SK-N-MC (cell line): ENCODE measurements around the gene CALHM1.
A peak's percentile ranks its signal among the peaks of the same experiment; 100 is the strongest.

Experiments used
- DNase-seq: peaks from one replicate; pipeline ENCODE4 v3.0.0-alpha.2; 2011; ENCODE audit warnings: low read depth, low spot score
- H3K27ac ChIP-seq: fragments of 200-600 bp; sonication (generic); 2 replicates; pipeline ENCODE4 v1.5.1; 2016; ENCODE audit warnings: mixed run types
- H3K36me3 ChIP-seq: fragments of 200-600 bp; sonication (generic); 2 replicates; pipeline ENCODE4 v1.6.1; 2017; ENCODE audit warnings: antibody characterized with exemption, low read length, mixed read lengths; ENCODE audit not compliant: insufficient read depth
- H3K4me3 ChIP-seq: fragments of 200-600 bp; sonication (generic); 2 replicates; pipeline ENCODE4 v1.5.1; 2016
- H3K9ac ChIP-seq: fragments of 200-600 bp; sonication (generic); 2 replicates; pipeline ENCODE4 v1.8.0; 2017; ENCODE audit warnings: mixed run types, mixed read lengths; ENCODE audit not compliant: insufficient read length
- H3K9me3 ChIP-seq: fragments of 200-600 bp; sonication (generic); 2 replicates; pipeline ENCODE4 v1.6.1; 2017; ENCODE audit warnings: low read depth, mild to moderate bottlenecking, antibody characterized with exemption, low read length, moderate library complexity, mixed read lengths
- EZH2 ChIP-seq: fragments of 200-600 bp; sonication (generic); IDR thresholded peaks from one replicate; pipeline ENCODE4 v1.6.1; 2017; ENCODE audit warnings: antibody characterized with exemption
- FOXP2 ChIP-seq: optimal IDR thresholded peaks from 2 replicates; pipeline ENCODE3; 2011; ENCODE audit warnings: mild to moderate bottlenecking, moderate library complexity; ENCODE audit not compliant: insufficient read depth; ENCODE audit errors: extremely low read length, control extremely low read depth
- POLR2AphosphoS5 ChIP-seq: IDR thresholded peaks from 2 replicates; pipeline ENCODE4 v1.6.1; 2012; ENCODE audit warnings: mild to moderate bottlenecking, low read depth, low read length, borderline replicate concordance

CALHM1 gene

DNA sequence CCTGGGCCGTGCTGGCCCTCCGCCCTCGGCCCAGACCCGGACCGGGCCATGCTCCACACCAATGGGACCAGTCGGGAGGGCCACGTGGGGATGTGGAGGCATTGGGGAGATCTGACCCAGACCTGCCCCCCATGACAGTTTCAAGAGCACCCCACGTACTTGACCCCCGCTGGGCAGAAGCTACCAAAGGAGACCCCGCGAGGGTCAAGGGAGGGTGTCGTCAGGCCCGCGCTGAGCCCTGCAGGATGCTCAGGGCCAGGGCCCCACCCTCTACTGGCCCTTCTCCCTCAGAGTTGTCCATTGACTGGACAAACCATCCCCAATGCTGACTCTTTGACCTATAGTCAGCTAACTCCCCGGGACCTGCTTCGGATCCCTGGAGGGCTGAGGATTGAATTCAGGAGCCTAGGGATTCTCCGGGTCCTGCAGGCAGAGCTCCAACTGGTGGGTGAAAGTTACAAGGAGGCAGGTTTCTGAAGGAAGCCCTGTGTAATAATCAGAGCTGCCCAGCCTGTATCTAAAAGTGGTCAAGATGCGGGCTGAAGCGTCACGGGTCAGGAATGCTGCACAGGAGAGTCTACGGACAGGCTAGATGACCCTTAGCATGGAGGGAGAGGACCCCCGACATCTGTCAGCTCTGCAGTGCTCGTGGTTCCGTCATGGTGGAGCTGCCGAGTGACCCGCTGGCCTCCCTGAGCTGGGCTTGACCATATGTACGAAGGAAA, 6.0 kb downstream of the CALHM1 start:
- H3K4me3 ChIP-seq, result peak overlapping the region; percentile 77
- H3K27ac ChIP-seq, result no peak overlapping the region
- H3K9ac ChIP-seq, result no peak overlapping the region
- TF ChIP-seq POLR2AphosphoS5, result no peak
- no peak for TF ChIP-seq EZH2
- TF ChIP-seq FOXP2, result no peak
- no peaks in the 10 kb centered on the region for H3K36me3 ChIP-seq
- DNase-seq, result no peak
- no peaks in the 10 kb centered on the region for H3K9me3 ChIP-seq

DNA sequence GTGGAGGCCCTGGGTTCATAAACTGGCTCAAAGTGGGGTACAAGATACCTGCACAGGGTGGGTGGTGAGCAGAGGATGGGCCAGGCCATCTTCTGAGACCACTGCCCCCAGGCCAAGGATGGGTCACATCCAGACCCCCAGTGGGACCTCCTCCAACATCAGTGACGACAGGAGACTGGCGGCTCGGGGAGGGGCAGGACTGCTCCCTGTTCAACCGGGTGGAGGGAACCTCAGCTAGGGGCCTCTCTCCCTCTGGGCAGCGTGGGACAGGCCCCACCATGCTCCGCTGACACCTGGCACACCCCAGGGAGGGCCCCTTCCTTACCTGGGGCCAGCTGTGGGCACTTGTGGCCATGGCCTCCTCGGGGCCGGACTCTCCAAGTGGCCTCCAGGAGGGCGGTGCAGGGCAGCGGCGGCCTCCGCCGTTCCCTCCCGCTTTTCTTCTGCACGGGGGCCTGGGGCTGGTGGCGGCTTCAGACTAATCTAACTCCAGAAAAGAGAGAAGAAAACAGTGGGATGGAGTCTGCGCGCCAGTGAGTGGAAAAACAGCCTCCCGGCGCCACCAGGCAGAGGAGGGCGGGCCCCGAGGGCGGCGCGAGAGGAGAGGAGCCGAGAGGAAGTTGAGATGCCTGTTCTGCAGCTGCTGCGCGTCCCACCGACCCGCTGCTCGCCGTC, 6.7 kb downstream of the CALHM1 start, which contains the start of gene CALHM2:
TSS of gene CALHM2 (minus strand) at position 540 of the 675 bp plus-strand sequence. CDS start 2,429 bp downstream, outside the sequence.
- no peak for DNase-seq
- no peak within 1 kb of the TSS for H3K27ac ChIP-seq
- H3K36me3 ChIP-seq, result no peaks in the 10 kb centered on the region; the same call in 1 of the 2 replicates
- H3K9ac ChIP-seq, result peak within 1 kb of the TSS; percentile 60
- H3K9me3 ChIP-seq, result no peaks in the 10 kb centered on the region
- TF ChIP-seq POLR2AphosphoS5, result no peak; the same call in 1 of the 2 replicates
- TF ChIP-seq EZH2, result no peak
- TF ChIP-seq FOXP2, result no peak
- H3K4me3 ChIP-seq, result peak within 1 kb of the TSS; percentile 77

DNA sequence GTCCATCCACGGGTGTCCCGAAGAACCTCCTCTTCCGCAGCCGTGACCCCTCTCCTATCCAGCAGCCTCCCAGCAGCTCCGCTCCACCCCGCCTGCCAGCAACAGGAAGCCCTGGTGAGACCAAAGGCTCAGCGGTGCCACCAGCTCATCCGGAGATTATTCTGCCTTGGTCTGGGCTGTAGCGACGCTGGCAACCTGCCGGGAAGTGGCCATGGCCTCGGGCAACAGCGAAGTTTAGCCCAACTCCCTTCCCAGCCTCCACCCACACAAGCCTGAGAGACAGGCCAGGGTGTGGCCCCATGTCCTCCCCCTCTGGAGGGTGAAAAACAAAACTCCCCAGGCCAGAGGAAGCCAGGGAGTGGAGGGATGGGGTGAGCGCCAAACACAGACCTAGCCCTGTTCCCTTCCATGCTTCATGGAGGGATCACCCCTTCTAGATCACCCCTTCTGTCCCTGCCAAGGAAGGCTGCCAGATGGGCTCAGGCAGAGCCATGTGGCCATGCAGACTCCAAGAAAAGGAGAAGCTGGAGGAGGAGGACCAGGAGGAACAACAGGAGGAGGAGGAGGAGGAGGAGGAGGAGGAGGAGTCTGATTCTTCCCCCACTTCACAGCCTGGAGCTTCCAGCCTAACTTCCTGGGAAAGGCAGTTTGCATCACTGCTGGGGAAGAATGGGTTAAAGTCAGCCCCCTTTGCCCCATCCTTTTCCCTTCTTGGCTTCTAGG, 7.4 kb downstream of the CALHM1 start:
- no peak for DNase-seq
- H3K9ac ChIP-seq, result peak overlapping the region; percentile 60
- TF ChIP-seq FOXP2, result no peak
- TF ChIP-seq POLR2AphosphoS5, result no peak
- TF ChIP-seq EZH2, result no peak
- H3K9me3 ChIP-seq, result no peaks in the 10 kb centered on the region
- peak overlapping the region; percentile 77 for H3K4me3 ChIP-seq
- H3K36me3 ChIP-seq, result no peaks in the 10 kb centered on the region; the same call in 1 of the 2 replicates
- no peak overlapping the region for H3K27ac ChIP-seq

DNA sequence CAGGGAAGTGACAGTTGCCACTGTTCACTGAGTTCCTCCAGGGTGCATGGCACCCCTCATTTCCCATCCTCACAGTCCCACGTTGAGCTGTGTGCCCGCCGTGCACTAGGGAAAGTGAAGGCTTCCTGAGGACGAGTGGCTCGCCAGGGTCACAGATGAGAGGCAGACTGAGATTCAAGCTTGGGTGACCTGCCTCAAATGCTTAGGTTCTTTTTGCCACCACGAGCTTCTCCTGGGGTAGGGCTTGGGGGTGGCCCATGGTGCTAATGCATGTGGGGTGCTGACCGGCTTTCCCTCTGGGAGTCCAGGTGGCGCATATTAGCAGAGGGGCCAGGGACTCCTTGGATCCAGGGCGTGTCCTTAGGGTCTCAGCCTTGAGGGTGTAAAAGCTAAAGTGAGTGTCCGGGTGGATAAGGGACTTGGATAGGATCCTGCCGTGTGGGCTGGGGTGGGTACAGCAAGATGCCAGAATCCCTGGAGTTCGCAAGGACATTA, 8.5 kb downstream of the CALHM1 start:
- Histone ChIP-seq H3K9ac (no peak overlapping the region), H3K9me3 (no peaks in the 10 kb centered on the region), H3K27ac (no peak overlapping the region), H3K4me3 (no peak overlapping the region), H3K36me3 (peaks cover 8% of the 10 kb centered on the region; the same call in 1 of the 2 replicates)
- no peak for TF ChIP-seq EZH2
- no peak for DNase-seq

DNA sequence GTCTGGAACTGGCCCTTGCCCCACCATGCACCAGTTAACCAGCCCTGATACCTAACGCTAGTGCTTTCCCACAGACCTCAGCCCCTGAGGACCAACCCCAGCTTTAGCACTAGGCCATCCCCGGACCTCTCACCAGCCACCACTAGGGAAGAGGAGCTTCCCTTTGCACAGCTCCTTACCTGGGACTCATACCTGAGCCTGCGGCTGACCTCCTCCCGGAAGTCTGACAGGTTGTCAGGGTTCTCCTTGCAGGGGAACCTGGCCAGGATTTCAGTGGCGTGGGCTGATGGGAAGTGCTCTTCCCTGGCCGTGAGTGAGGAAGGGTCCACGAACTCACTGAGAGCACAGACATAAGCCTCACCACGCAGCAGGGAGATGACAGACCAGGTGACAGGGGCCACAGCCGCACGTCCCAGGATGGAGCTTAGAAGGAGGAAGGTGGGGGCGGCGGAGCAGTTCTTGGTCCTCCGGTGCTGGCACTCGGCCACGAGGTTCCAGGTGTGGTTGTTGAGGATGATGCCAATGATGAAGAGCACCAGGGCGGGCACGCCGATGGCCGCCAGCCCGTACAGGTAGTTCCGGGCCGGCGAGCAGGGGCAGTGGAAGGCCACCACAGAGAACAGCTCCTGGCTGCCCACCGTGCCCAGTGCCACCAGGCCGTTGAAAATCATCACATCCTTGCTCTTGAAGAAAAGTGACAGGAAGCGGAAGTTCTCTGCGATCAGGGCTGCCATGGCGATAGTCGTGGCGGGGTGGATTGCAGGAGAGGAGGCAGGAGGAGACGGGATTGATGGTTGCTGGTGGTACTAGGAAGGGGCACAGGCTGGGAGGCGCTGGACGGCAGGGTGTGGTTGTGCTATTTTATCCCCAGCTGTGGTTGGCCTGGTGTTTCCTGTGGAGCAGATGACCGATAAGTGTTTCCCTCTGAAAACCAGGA, 9.2 kb downstream of the CALHM1 start:
- Histone ChIP-seq H3K36me3 (peaks cover 12% of the 10 kb centered on the region; the same call in 1 of the 2 replicates), H3K9ac (no peak overlapping the region), H3K9me3 (no peaks in the 10 kb centered on the region), H3K27ac (no peak overlapping the region), H3K4me3 (no peak overlapping the region)
- no peak for DNase-seq
- no peak for TF ChIP-seq FOXP2
- no peak for TF ChIP-seq EZH2
- TF ChIP-seq POLR2AphosphoS5, result no peak

DNA sequence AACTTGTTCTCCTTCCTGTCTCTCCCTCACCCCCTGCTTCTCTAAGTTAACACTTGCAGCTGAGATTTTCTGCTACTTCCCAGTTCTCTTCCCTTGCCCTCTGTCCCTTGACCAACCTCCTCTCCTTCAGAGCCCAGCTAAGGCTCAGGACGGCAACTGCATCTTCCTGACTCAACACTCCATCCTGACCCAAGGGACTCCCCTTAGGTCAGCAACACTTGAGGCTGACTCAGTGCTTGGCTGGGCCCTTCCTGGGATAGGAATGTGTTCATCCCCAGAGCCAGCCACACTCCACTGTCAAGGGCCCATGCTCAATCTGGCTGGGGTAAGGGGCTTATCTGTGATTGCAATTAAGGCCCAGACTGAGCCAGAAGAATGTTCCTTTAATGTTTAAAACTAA, 10.0 kb downstream of the CALHM1 start:
- Histone ChIP-seq H3K36me3 (peaks cover 12% of the 10 kb centered on the region; the same call in 1 of the 2 replicates), H3K27ac (no peak overlapping the region), H3K9me3 (no peaks in the 10 kb centered on the region), H3K4me3 (no peak overlapping the region), H3K9ac (no peak overlapping the region)
- no peak for DNase-seq
- TF ChIP-seq FOXP2, result no peak
- TF ChIP-seq POLR2AphosphoS5, result no peak
- TF ChIP-seq EZH2, result no peak

DNA sequence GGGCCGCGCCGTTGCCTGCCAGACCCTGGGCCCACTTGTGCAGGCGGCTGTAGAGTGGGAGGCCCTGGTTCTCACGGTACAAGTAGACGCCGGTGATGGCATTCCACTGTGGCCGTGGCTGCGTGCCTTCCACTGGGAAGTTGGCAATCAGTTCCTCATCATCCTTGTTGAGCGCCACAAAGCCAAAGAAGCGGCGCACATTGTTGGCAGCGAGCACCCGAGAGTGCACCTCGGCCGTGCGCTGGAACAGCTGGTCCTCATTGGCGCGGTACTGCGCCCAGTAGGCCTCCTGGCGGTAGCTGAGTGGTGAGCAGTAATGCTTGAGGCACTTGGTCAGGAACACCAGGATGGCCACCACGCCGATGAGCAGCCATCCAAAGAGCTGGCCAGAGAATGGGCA, 11.5 kb downstream of the CALHM1 start:
- Histone ChIP-seq H3K4me3 (no peak overlapping the region), H3K9ac (no peak overlapping the region), H3K9me3 (no peaks in the 10 kb centered on the region), H3K27ac (no peak overlapping the region), H3K36me3 (peaks cover 15% of the 10 kb centered on the region; the same call in 1 of the 2 replicates)
- no peak for DNase-seq
- no peak for TF ChIP-seq EZH2
- TF ChIP-seq FOXP2, result no peak
- TF ChIP-seq POLR2AphosphoS5, result no peak
